Stimulated activated naive CD8-positive, alpha-beta T cell treated with anti-CD3 and anti-CD28 coated beads, Interleukin-15, amount 100 ng/mL, for 72 hours (primary cell): ENCODE results near the gene RAB40C.
A peak's percentile ranks its signal among the peaks of the same experiment; 100 is the strongest.

ENCODE experiments used
- ATAC-seq: fragments of 150-1000 bp; cut with Tn5 transposase; 2 replicates; pipeline ENCODE4 v1.10.0; 2021; ENCODE audit warnings: mild to moderate bottlenecking, moderate library complexity
- DNase-seq, 2 donors: peaks; one replicate each; pipeline ENCODE4 v3.0.0; 2021 to 2022
- H3K27ac Mint-ChIP-seq, 2 donors: one replicate each; pipeline ENCODE4 v1.8.0; 2022; ENCODE audit warnings: mild to moderate bottlenecking in 2 of 2, mixed read lengths in 2 of 2, moderate library complexity in 2 of 2
- H3K27me3 Mint-ChIP-seq: one replicate; pipeline ENCODE4 v1.8.0; 2022; ENCODE audit warnings: mixed read lengths
- H3K4me1 Mint-ChIP-seq: one replicate; pipeline ENCODE4 v1.8.0; 2022; ENCODE audit warnings: mild to moderate bottlenecking, mixed read lengths
- H3K4me3 Mint-ChIP-seq, 2 donors: one replicate each; pipeline ENCODE4 v1.8.0; 2022; ENCODE audit warnings: mild to moderate bottlenecking in 2 of 2, mixed read lengths in 2 of 2, moderate library complexity in 1 of 2
- H3K9me3 Mint-ChIP-seq, 2 donors: one replicate each; pipeline ENCODE4 v1.8.0; 2022; ENCODE audit warnings: mixed read lengths in 2 of 2

RAB40C gene

GRCh38 chr16:674968-675883 is 85.4 kb downstream of the RAB40C start, which contains the start of gene RHBDL1:
TSS of gene RHBDL1 (plus strand) at chr16:675671. CDS start at chr16:675791, 120 bp downstream.
- peak within 1 kb of the TSS; percentile 15 to 61 for H3K4me3 Mint-ChIP-seq
- no peak within 1 kb of the TSS for H3K27ac Mint-ChIP-seq
- peaks cover 20% of the 10 kb centered on the region for H3K4me1 Mint-ChIP-seq
- H3K27me3 Mint-ChIP-seq = peaks cover 19% of the 10 kb centered on the region
- no peak for DNase-seq
- no peak for ATAC-seq
- no peaks in the 10 kb centered on the region for H3K9me3 Mint-ChIP-seq

DNA sequence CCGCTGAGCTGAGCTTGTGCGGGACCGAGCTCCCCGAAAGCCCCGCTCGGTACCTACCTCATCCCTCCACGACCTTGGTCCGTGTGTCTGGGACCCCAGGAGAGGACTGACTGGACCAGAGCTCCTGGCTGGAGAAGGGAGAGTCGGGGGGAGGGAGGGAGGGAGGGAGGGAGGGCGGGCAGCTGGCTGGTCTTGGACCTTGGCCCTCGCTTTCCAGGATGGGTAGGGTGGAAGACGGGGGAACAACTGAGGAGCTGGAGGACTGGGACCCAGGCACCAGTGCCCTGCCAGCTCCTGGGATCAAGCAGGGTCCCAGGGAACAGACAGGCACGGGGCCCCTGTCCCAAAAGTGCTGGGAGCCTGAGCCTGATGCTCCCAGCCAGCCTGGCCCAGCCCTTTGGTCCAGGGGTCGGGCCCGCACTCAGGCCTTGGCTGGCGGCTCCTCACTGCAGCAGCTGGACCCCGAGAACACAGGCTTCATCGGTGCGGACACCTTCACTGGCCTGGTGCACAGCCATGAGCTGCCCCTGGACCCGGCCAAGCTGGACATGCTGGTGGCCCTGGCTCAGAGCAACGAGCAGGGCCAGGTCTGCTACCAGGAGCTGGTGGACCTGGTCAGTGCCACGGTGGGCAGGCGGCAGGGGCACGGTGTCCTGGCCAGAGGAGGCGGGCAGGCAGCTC is 86.2 kb downstream of the RAB40C start:
- ATAC-seq (no peak), DNase-seq (no peak)
- no peaks in the 10 kb centered on the region for H3K9me3 Mint-ChIP-seq
- H3K27me3 Mint-ChIP-seq = peaks cover 19% of the 10 kb centered on the region
- H3K4me3 Mint-ChIP-seq = peak overlapping the region in 1 of 2 donors; percentile 29
- H3K27ac Mint-ChIP-seq = no peak overlapping the region
- H3K4me1 Mint-ChIP-seq = peaks cover 22% of the 10 kb centered on the region

DNA sequence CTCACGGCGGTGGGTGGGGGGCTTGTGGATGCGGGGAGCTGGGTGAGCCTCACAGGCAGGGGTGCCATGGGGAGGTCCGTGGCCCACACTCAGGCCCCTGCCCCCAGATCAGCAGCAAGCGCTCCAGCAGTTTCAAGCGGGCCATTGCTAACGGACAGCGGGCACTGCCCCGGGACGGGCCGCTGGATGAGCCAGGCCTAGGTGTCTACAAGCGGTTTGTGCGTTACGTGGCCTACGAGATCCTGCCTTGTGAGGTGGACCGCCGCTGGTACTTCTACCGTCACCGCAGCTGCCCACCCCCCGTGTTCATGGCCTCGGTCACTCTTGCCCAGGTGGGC is 86.7 kb downstream of the RAB40C start:
- ATAC-seq = no peak
- no peak overlapping the region for H3K4me3 Mint-ChIP-seq
- peaks cover 19% of the 10 kb centered on the region for H3K27me3 Mint-ChIP-seq

DNA sequence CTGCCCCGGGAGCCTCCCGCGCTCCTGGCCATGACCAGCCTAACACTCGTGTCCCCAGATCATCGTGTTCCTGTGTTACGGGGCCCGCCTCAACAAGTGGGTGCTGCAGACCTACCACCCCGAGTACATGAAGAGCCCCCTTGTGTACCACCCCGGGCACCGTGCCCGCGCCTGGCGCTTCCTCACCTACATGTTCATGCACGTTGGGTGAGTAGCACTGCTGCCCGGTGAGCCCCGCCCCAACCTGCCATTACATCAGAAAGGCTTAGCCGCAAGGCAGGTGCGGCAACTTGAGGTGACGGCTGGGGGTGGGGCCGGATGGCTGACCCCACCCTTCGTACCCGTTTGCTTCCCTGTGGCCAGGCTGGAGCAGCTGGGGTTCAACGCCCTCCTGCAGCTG is 87.0 kb downstream of the RAB40C start:
- no peak overlapping the region for H3K4me3 Mint-ChIP-seq
- peaks cover 19% of the 10 kb centered on the region for H3K27me3 Mint-ChIP-seq
- DNase-seq (no peak), ATAC-seq (no peak)
- peak overlapping the region in 1 of 2 donors; percentile 12 for H3K27ac Mint-ChIP-seq
- H3K4me1 Mint-ChIP-seq = peaks cover 31% of the 10 kb centered on the region
- H3K9me3 Mint-ChIP-seq = no peaks in the 10 kb centered on the region

More for the DNA sequence above, 86.7 kb downstream of the RAB40C start:
- no peak for DNase-seq
- Mint-ChIP-seq H3K4me1 (peaks cover 27% of the 10 kb centered on the region), H3K27ac (no peak overlapping the region), H3K9me3 (no peaks in the 10 kb centered on the region)

DNA sequence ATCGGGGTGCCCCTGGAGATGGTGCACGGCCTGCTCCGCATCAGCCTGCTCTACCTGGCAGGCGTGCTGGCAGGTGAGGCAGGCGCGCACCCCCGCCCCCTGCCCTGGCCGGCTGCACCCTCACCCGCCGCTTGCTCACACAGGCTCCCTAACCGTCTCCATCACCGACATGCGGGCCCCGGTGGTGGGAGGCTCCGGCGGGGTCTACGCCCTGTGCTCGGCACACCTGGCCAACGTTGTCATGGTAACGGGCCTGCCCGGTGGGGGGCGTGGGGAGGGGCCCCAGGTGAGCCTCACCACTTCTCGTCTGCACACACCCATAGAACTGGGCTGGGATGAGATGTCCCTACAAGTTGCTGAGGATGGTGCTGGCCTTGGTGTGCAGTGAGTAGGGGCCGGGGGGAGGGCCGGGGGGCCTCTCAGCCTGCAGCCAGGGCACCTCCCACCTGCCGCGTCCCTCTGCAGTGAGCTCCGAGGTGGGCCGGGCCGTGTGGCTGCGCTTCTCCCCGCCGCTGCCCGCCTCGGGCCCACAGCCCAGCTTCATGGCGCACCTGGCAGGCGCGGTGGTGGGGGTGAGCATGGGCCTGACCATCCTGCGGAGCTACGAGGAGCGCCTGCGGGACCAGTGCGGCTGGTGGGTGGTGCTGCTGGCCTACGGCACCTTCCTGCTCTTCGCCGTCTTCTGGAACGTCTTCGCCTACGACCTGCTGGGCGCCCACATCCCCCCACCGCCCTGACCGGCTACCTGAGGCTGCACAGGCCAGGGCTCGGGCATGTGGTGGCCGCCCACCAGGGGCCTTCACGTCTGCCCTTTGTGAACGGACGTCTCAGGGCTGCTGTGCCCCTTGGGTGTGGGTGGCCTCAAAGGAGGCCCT is 87.7 kb downstream of the RAB40C start:
- H3K9me3 Mint-ChIP-seq = no peaks in the 10 kb centered on the region
- peak overlapping the region in 1 of 2 donors; percentile 37 for H3K4me3 Mint-ChIP-seq
- H3K4me1 Mint-ChIP-seq = peaks cover 37% of the 10 kb centered on the region
- peaks cover 19% of the 10 kb centered on the region for H3K27me3 Mint-ChIP-seq
- no peak for ATAC-seq
- peak overlapping the region in 1 of 2 donors; percentile 95 for H3K27ac Mint-ChIP-seq
- DNase-seq = no peak

DNA sequence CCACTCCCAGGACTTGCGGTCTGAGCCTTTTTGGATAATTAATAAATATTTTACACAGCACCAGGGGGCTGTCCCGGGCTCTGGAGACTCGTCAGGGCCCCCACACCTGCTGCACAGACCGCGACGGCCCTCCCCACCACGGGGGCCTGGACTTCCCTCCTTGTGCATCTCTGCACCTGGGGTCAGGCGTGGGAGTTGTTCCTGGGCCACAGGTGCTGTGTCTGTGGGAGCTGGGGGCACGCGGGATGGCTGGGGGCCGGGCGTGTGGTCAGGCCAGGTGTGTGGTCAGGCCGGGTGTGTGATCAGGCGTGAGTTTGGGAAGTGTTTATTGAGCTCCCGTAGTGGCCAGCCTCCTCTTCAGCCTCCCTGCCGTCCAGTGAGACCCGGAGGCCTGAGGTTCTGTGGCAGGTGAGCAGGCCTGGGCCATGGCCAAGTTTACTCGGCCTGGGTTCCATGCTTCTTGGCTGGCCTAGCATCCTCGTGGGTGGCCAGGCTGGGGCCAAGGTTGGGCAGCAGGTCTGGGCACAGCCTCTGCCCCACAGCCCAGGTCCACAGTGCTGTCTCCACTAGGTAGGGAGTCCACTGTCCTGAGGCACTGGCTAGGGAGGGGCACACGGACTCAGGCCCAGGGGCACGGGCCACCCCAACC is 88.5 kb downstream of the RAB40C start:
- no peak overlapping the region for H3K4me3 Mint-ChIP-seq
- peak overlapping the region in 1 of 2 donors; percentile 95 for H3K27ac Mint-ChIP-seq
- no peak for DNase-seq
- peaks cover 19% of the 10 kb centered on the region for H3K27me3 Mint-ChIP-seq
- no peak for ATAC-seq
- peaks cover 45% of the 10 kb centered on the region for H3K4me1 Mint-ChIP-seq
- H3K9me3 Mint-ChIP-seq = no peaks in the 10 kb centered on the region
